GM12878 (cell line): ENCODE measurements around the gene GMDS. TPM values are rescaled to one million over a fixed set of nuclear protein-coding genes. Genes with fewer than 3 reads are reported as not detected.

Experiments
- ATAC-seq: fragments of 200-7000 bp; cut with Tn5 transposase; 3 replicates; pipeline ENCODE4 v1.9.1; 2020; ENCODE audit warnings: mild to moderate bottlenecking, moderate library complexity
- BruUV-seq: library from RNA; stranded (reverse); fragments of 400-500 nt; replicated peaks from 2 replicates; lab custom pipeline; 2021; lab: Mats Ljungman, UMichigan
- CTCF ChIA-PET: fragments of 300-600 bp; sonication (Branson Sonifier 250); formaldehyde crosslinking; extraction: SDS; loops from one replicate; lab custom pipeline; 2021; ENCODE audit warnings: inconsistent platforms; lab: Yijun Ruan, JAX
- POLR2A ChIA-PET: fragments of 350-600 bp; formaldehyde crosslinking; extraction: SDS; loops from one replicate; lab custom pipeline; 2021; ENCODE audit warnings: inconsistent platforms; lab: Charles Lee
- RAD21 ChIA-PET: fragments of 300-600 bp; sonication (Branson Sonifier 250); formaldehyde crosslinking; loops from one replicate; lab custom pipeline; 2023; ENCODE audit warnings: antibody characterized with exemption; ENCODE audit not compliant: unreplicated experiment; lab: Charles Lee
- SMC1A ChIA-PET: fragments of 300-600 bp; sonication (Branson Sonifier 250); formaldehyde crosslinking; loops from one replicate; lab custom pipeline; 2023; ENCODE audit not compliant: unreplicated experiment, uncharacterized antibody; lab: Charles Lee
- DNase-seq: peaks from one replicate; pipeline ENCODE4 v3.0.0-alpha.2; 2011; ENCODE audit warnings: low read depth, low spot score
- FAIRE-seq: peaks from 3 replicates; lab custom pipeline; 2011; peaks lifted over from hg19 to GRCh38; lab: Jason Lieb, UNC
- H2AFZ ChIP-seq: 2 replicates; pipeline ENCODE4 v1.6.0; 2011; ENCODE audit warnings: low read depth, low read length, control low read depth; ENCODE audit not compliant: control insufficient read depth
- H3K27ac ChIP-seq: 2 replicates; pipeline ENCODE4 v1.5.1; 2011; ENCODE audit warnings: control low read depth; ENCODE audit not compliant: control insufficient read depth, insufficient read depth
- H3K27me3 ChIP-seq, 2 experiments: replicated peaks in 1 of 2; 2 replicates each; pipeline versions ENCODE4 v1.6.0 to v1.6.1; 2011; ENCODE audit warnings: low read length in 1 of 2; ENCODE audit not compliant: control insufficient read depth in 2 of 2, insufficient read depth in 2 of 2
- H3K36me3 ChIP-seq, 2 experiments: 2 replicates each; pipeline ENCODE4 v1.5.1; 2011; ENCODE audit warnings: low read length in 1 of 2; ENCODE audit not compliant: control insufficient read depth in 2 of 2, insufficient read depth in 2 of 2
- H3K4me1 ChIP-seq: 2 replicates; pipeline ENCODE4 v1.6.1; 2011; ENCODE audit warnings: mild to moderate bottlenecking, low read length, moderate library complexity, mixed read lengths; ENCODE audit not compliant: control insufficient read depth, insufficient read depth
- H3K4me2 ChIP-seq: 2 replicates; pipeline ENCODE4 v1.6.0; 2011; ENCODE audit warnings: control low read depth; ENCODE audit not compliant: control insufficient read depth, insufficient read depth
- H3K4me3 ChIP-seq: fragments of 200-600 bp; sonication (generic); 2 replicates; pipeline ENCODE4 v1.5.1; 2016
- H3K79me2 ChIP-seq: 2 replicates; pipeline ENCODE4 v1.6.0; 2011; ENCODE audit warnings: low read length; ENCODE audit not compliant: control insufficient read depth, insufficient read depth
- H3K9ac ChIP-seq: 2 replicates; pipeline ENCODE4 v1.8.0; 2011; ENCODE audit warnings: low read length, control low read depth, mixed read lengths; ENCODE audit not compliant: control insufficient read depth, insufficient read depth
- H3K9me3 ChIP-seq: replicated peaks from 3 replicates; pipeline ENCODE4 v1.5.1; 2011; ENCODE audit warnings: mild to moderate bottlenecking, low read length; ENCODE audit not compliant: control insufficient read depth, insufficient read depth
- H4K20me1 ChIP-seq: 2 replicates; pipeline ENCODE4 v1.6.0; 2011; ENCODE audit not compliant: control insufficient read depth, insufficient read depth
- ATF7 ChIP-seq: fragments of 450-650 bp; IDR thresholded peaks from 2 replicates; pipeline ENCODE4 v1.6.1; 2016; ENCODE audit warnings: low read depth, mild to moderate bottlenecking
- E2F8 ChIP-seq: fragments of 450-650 bp; IDR thresholded peaks from 2 replicates; pipeline ENCODE4 v1.6.1; 2018; ENCODE audit warnings: mild to moderate bottlenecking, low read depth, moderate library complexity; ENCODE audit not compliant: partially characterized antibody
- ELK1 ChIP-seq: IDR thresholded peaks from 2 replicates; pipeline ENCODE4 v1.6.1; 2012; ENCODE audit warnings: low read depth, low read length, improper control_type of control experiment
- KDM1A ChIP-seq: fragments of 200-600 bp; sonication (generic); IDR thresholded peaks from 2 replicates; pipeline ENCODE4 v1.6.1; 2016; ENCODE audit warnings: borderline replicate concordance
- NFYA ChIP-seq: IDR thresholded peaks from 2 replicates; pipeline ENCODE4 v1.6.1; 2011; ENCODE audit warnings: low read depth, mild to moderate bottlenecking, low read length, improper control_type of control experiment, borderline replicate concordance
- TBL1XR1 ChIP-seq: IDR thresholded peaks from 2 replicates; pipeline ENCODE4 v1.6.1; 2012; ENCODE audit warnings: low read depth, low read length, improper control_type of control experiment
- ZBTB40 ChIP-seq: fragments of 450-650 bp; IDR thresholded peaks from 2 replicates; pipeline ENCODE4 v1.6.1; 2016; ENCODE audit warnings: mild to moderate bottlenecking, moderate library complexity, borderline replicate concordance
- ZSCAN29 ChIP-seq: fragments of 450-650 bp; IDR thresholded peaks from 2 replicates; pipeline ENCODE4 v1.6.1; 2017; ENCODE audit warnings: mild to moderate bottlenecking, moderate library complexity
- WGBS: methylation state at CpG from one replicate; pipeline ENCODE4 v1.1.6; 2016; ENCODE audit warnings: low lambda C conversion rate; ENCODE audit not compliant: insufficient replicate concordance, insufficient coverage; ENCODE audit errors: missing lambda C conversion rate; 5-methylcytosine and 5-hydroxymethylcytosine counted together
- in situ Hi-C: fragments of 300-500 bp; cut with MboI; formaldehyde crosslinking; loops from 9 replicates; pipeline ENCODE4 v1.14.3; 2018; ENCODE audit warnings: mixed read lengths
- intact Hi-C: fragments of 100-400 bp; cut with micrococcal nuclease; formaldehyde crosslinking; loops from one replicate; pipeline ENCODE4 v1.14.2; 2022; ENCODE audit not compliant: unreplicated experiment
- polyA plus RNA-seq, 11 experiments: library from polyadenylated mRNA; depleted of rRNA in 4 of 11; unstranded in 6 of 11; stranded (reverse) in 5 of 11; fragments of >200 nt; fragmentation: Nextera tagmentation in 4 of 11; fragmentation: Illumina TruSeq in 1 of 11; extraction: Ambion mirVana in 4 of 11; extraction: Trizol in 1 of 11; gene quantifications; 1 replicate in 1 of 11; 2 replicates in 10 of 11; pipeline versions ENCODE4 v1.2.1 to v1.2.3, GENCODE V29; 2011 to 2016; ENCODE audit warnings: inconsistent platforms in 2 of 11, missing spikeins in 2 of 11, low read depth in 1 of 11
- total RNA-seq, 4 experiments: library from RNA; depleted of rRNA in 3 of 4; stranded (reverse); fragments of >200 nt in 3 of 4; fragmentation: Illumina TruSeq in 1 of 4; extraction: Trizol in 1 of 4; gene quantifications; 2 replicates each; pipeline versions ENCODE4 v1.2.1 to v1.2.3, GENCODE V29; 2013 to 2021

Gene GMDS
- total and polyA plus RNA-seq, 10 of the 15 experiments (the other 5 are each of a cell fraction or from before 2014, with no cell fraction given), result 0.61 to 53.8 (median 29.3) TPM

- TF ChIP-seq ELK1, result no peak
These were observed 254.0 kb downstream of the GMDS start (continued) for GRCh38 chr6:1991332-1991878.

- H3K4me2 ChIP-seq, result no peak overlapping the region
- intact Hi-C loops, result no loop called here
- no peak overlapping the region for H3K9ac ChIP-seq
- no peak overlapping the region for H3K4me3 ChIP-seq
- in situ Hi-C loops, result no loop called here
- H3K36me3 ChIP-seq, result no peaks in the 10 kb centered on the region; a peak in 1 of 4 replicates
- DNase-seq (no peak), ATAC-seq (no peak), FAIRE-seq (no peak)
- WGBS, result 95% methylated on average over 3 of the region's 3 CpGs
- no peaks in the 10 kb centered on the region for H4K20me1 ChIP-seq
- ChIA-PET RAD21 (no interaction called here), CTCF (no interaction called here), POLR2A (interaction anchor here (0.6 to 0.9 kb wide), 2 partner anchors 8 to 24 kb away, joined by 3 read pairs; no protein-coding TSS in a partner anchor), SMC1A (interaction anchor here (1.4 kb wide), 1 partner anchor 7 kb away, joined by 3 read pairs; no protein-coding TSS in a partner anchor)
- BruUV-seq, result no TSS peak
- no peak for TF ChIP-seq ATF7
- no peak for TF ChIP-seq KDM1A
- no peak for TF ChIP-seq TBL1XR1
- TF ChIP-seq E2F8, result no peak
- TF ChIP-seq ZBTB40, result no peak
- no peak for TF ChIP-seq NFYA
- no peak for TF ChIP-seq ZSCAN29
- H3K4me1 ChIP-seq, result peaks cover 5% of the 10 kb centered on the region; the same call in 1 of the 2 replicates
- no peaks in the 10 kb centered on the region for H3K9me3 ChIP-seq
- no peak overlapping the region for H2AFZ ChIP-seq
- H3K79me2 ChIP-seq, result no peaks in the 10 kb centered on the region
- H3K27me3 ChIP-seq, result no peaks in the 10 kb centered on the region
- H3K27ac ChIP-seq, result no peak overlapping the region
These were observed 256.6 kb downstream of the GMDS start for GRCh38 chr6:1988843-1989242.
